ENCODE data around the gene PRDM16.

Gene PRDM16

GRCh38 chr1:3170561-3171453 lies 101.8 kb downstream of the PRDM16 start:
- peak overlapping the region in 1 of 2 donors; percentile 52 for H3K9ac ChIP-seq (ENCODE audit: low read depth in 1 of 2, low read length in 2 of 2)
- peaks cover 17 to 18% of the 10 kb centered on the region in 2 donors for H3K4me1 ChIP-seq (ENCODE audit: control insufficient read depth in 2 of 2, insufficient read depth in 2 of 2, low read length in 2 of 2)
- peak overlapping the region; percentile 34 to 59 for H3K4me3 ChIP-seq (ENCODE audit: low read length in 2 of 2)
- no peaks in the 10 kb centered on the region for H3K36me3 ChIP-seq (ENCODE audit: control insufficient read depth in 2 of 2, insufficient read depth in 2 of 2, low read length in 2 of 2)
- H3K27me3 ChIP-seq (ENCODE audit: control insufficient read depth in 2 of 2, insufficient read depth in 2 of 2, low read length in 2 of 2), result no peaks in the 10 kb centered on the region
- H3K27ac ChIP-seq (ENCODE audit: low read depth in 2 of 2, low read length in 2 of 2), result peak overlapping the region; percentile 69 to 75
- H3K9me3 ChIP-seq (ENCODE audit: control insufficient read depth in 2 of 2, low read length in 2 of 2), result no peaks in the 10 kb centered on the region

- peak overlapping the region in 1 of 2 donors; percentile 52 for H3K9ac ChIP-seq (ENCODE audit: low read depth in 1 of 2, low read length in 2 of 2)
- no peaks in the 10 kb centered on the region for H3K27me3 ChIP-seq (ENCODE audit: control insufficient read depth in 2 of 2, insufficient read depth in 2 of 2, low read length in 2 of 2)
- H3K9me3 ChIP-seq (ENCODE audit: control insufficient read depth in 2 of 2, low read length in 2 of 2), result no peaks in the 10 kb centered on the region
- peaks cover 17 to 18% of the 10 kb centered on the region in 2 donors for H3K4me1 ChIP-seq (ENCODE audit: control insufficient read depth in 2 of 2, insufficient read depth in 2 of 2, low read length in 2 of 2)
- no peak overlapping the region for H3K4me3 ChIP-seq (ENCODE audit: low read length in 2 of 2)
- H3K36me3 ChIP-seq (ENCODE audit: control insufficient read depth in 2 of 2, insufficient read depth in 2 of 2, low read length in 2 of 2), result no peaks in the 10 kb centered on the region
- H3K27ac ChIP-seq (ENCODE audit: low read depth in 2 of 2, low read length in 2 of 2), result no peak overlapping the region
Observed at GRCh38 chr1:3171761-3172160, 102.8 kb downstream of the PRDM16 start.

GRCh38 chr1:3172431-3173380 lies 103.7 kb downstream of the PRDM16 start:
- H3K9me3 ChIP-seq (ENCODE audit: control insufficient read depth in 2 of 2, low read length in 2 of 2), result no peaks in the 10 kb centered on the region
- no peaks in the 10 kb centered on the region for H3K36me3 ChIP-seq (ENCODE audit: control insufficient read depth in 2 of 2, insufficient read depth in 2 of 2, low read length in 2 of 2)
- H3K27me3 ChIP-seq (ENCODE audit: control insufficient read depth in 2 of 2, insufficient read depth in 2 of 2, low read length in 2 of 2), result no peaks in the 10 kb centered on the region
- no peak overlapping the region for H3K9ac ChIP-seq (ENCODE audit: low read depth in 1 of 2, low read length in 2 of 2)
- H3K4me3 ChIP-seq (ENCODE audit: low read length in 2 of 2), result no peak overlapping the region
- H3K4me1 ChIP-seq (ENCODE audit: control insufficient read depth in 2 of 2, insufficient read depth in 2 of 2, low read length in 2 of 2), result peaks cover 17 to 18% of the 10 kb centered on the region in 2 donors
- no peak overlapping the region for H3K27ac ChIP-seq (ENCODE audit: low read depth in 2 of 2, low read length in 2 of 2)

- Histone ChIP-seq H3K4me3 (ENCODE audit: low read length in 2 of 2) (no peak overlapping the region), H3K9ac (ENCODE audit: low read depth in 1 of 2, low read length in 2 of 2) (no peak overlapping the region), H3K4me1 (ENCODE audit: control insufficient read depth in 2 of 2, insufficient read depth in 2 of 2, low read length in 2 of 2) (peaks cover 17 to 18% of the 10 kb centered on the region in 2 donors)
Observed at GRCh38 chr1:3173381-3173980, 104.5 kb downstream of the PRDM16 start.

GRCh38 chr1:3174487-3175247 lies 105.7 kb downstream of the PRDM16 start:
- H3K4me1 ChIP-seq (ENCODE audit: control insufficient read depth in 2 of 2, insufficient read depth in 2 of 2, low read length in 2 of 2), result peaks cover 17 to 18% of the 10 kb centered on the region in 2 donors
- H3K9ac ChIP-seq (ENCODE audit: low read depth in 1 of 2, low read length in 2 of 2), result no peak overlapping the region
- H3K4me3 ChIP-seq (ENCODE audit: low read length in 2 of 2), result no peak overlapping the region
- no peaks in the 10 kb centered on the region for H3K9me3 ChIP-seq (ENCODE audit: control insufficient read depth in 2 of 2, low read length in 2 of 2)
- H3K27ac ChIP-seq (ENCODE audit: low read depth in 2 of 2, low read length in 2 of 2), result no peak overlapping the region
- H3K27me3 ChIP-seq (ENCODE audit: control insufficient read depth in 2 of 2, insufficient read depth in 2 of 2, low read length in 2 of 2), result no peaks in the 10 kb centered on the region
- no peaks in the 10 kb centered on the region for H3K36me3 ChIP-seq (ENCODE audit: control insufficient read depth in 2 of 2, insufficient read depth in 2 of 2, low read length in 2 of 2)

More at GRCh38 chr1:3173381-3173980, 104.5 kb downstream of the PRDM16 start:
- Histone ChIP-seq H3K27ac (ENCODE audit: low read depth in 2 of 2, low read length in 2 of 2) (no peak overlapping the region), H3K9me3 (ENCODE audit: control insufficient read depth in 2 of 2, low read length in 2 of 2) (no peaks in the 10 kb centered on the region), H3K36me3 (ENCODE audit: control insufficient read depth in 2 of 2, insufficient read depth in 2 of 2, low read length in 2 of 2) (no peaks in the 10 kb centered on the region), H3K27me3 (ENCODE audit: control insufficient read depth in 2 of 2, insufficient read depth in 2 of 2, low read length in 2 of 2) (no peaks in the 10 kb centered on the region)

GRCh38 chr1:3175486-3175885 lies 106.5 kb downstream of the PRDM16 start:
- H3K9ac ChIP-seq (ENCODE audit: low read depth in 1 of 2, low read length in 2 of 2), result no peak overlapping the region
- no peaks in the 10 kb centered on the region for H3K27me3 ChIP-seq (ENCODE audit: control insufficient read depth in 2 of 2, insufficient read depth in 2 of 2, low read length in 2 of 2)
- no peaks in the 10 kb centered on the region for H3K9me3 ChIP-seq (ENCODE audit: control insufficient read depth in 2 of 2, low read length in 2 of 2)
- no peak overlapping the region for H3K27ac ChIP-seq (ENCODE audit: low read depth in 2 of 2, low read length in 2 of 2)
- H3K4me1 ChIP-seq (ENCODE audit: control insufficient read depth in 2 of 2, insufficient read depth in 2 of 2, low read length in 2 of 2), result peaks cover 13 to 14% of the 10 kb centered on the region in 2 donors
- H3K36me3 ChIP-seq (ENCODE audit: control insufficient read depth in 2 of 2, insufficient read depth in 2 of 2, low read length in 2 of 2), result no peaks in the 10 kb centered on the region
- H3K4me3 ChIP-seq (ENCODE audit: low read length in 2 of 2), result no peak overlapping the region

- Histone ChIP-seq H3K4me3 (ENCODE audit: low read length in 2 of 2) (no peak overlapping the region), H3K9ac (ENCODE audit: low read depth in 1 of 2, low read length in 2 of 2) (no peak overlapping the region), H3K36me3 (ENCODE audit: control insufficient read depth in 2 of 2, insufficient read depth in 2 of 2, low read length in 2 of 2) (no peaks in the 10 kb centered on the region), H3K27ac (ENCODE audit: low read depth in 2 of 2, low read length in 2 of 2) (no peak overlapping the region), H3K4me1 (ENCODE audit: control insufficient read depth in 2 of 2, insufficient read depth in 2 of 2, low read length in 2 of 2) (peaks cover 9 to 14% of the 10 kb centered on the region in 2 donors), H3K9me3 (ENCODE audit: control insufficient read depth in 2 of 2, low read length in 2 of 2) (no peaks in the 10 kb centered on the region), H3K27me3 (ENCODE audit: control insufficient read depth in 2 of 2, insufficient read depth in 2 of 2, low read length in 2 of 2) (no peaks in the 10 kb centered on the region)
Observed at GRCh38 chr1:3176028-3176427, 107.0 kb downstream of the PRDM16 start.

GRCh38 chr1:3176820-3177219 lies 107.8 kb downstream of the PRDM16 start:
- H3K27me3 ChIP-seq (ENCODE audit: control insufficient read depth in 2 of 2, insufficient read depth in 2 of 2, low read length in 2 of 2), result no peaks in the 10 kb centered on the region
- no peaks in the 10 kb centered on the region for H3K36me3 ChIP-seq (ENCODE audit: control insufficient read depth in 2 of 2, insufficient read depth in 2 of 2, low read length in 2 of 2)
- H3K9me3 ChIP-seq (ENCODE audit: control insufficient read depth in 2 of 2, low read length in 2 of 2), result no peaks in the 10 kb centered on the region
- no peak overlapping the region for H3K9ac ChIP-seq (ENCODE audit: low read depth in 1 of 2, low read length in 2 of 2)
- no peak overlapping the region for H3K27ac ChIP-seq (ENCODE audit: low read depth in 2 of 2, low read length in 2 of 2)
- peaks cover 3 to 10% of the 10 kb centered on the region in 2 donors for H3K4me1 ChIP-seq (ENCODE audit: control insufficient read depth in 2 of 2, insufficient read depth in 2 of 2, low read length in 2 of 2)
- H3K4me3 ChIP-seq (ENCODE audit: low read length in 2 of 2), result no peak overlapping the region

- Histone ChIP-seq H3K36me3 (ENCODE audit: control insufficient read depth in 2 of 2, insufficient read depth in 2 of 2, low read length in 2 of 2) (no peaks in the 10 kb centered on the region), H3K27me3 (ENCODE audit: control insufficient read depth in 2 of 2, insufficient read depth in 2 of 2, low read length in 2 of 2) (no peaks in the 10 kb centered on the region), H3K9ac (ENCODE audit: low read depth in 1 of 2, low read length in 2 of 2) (no peak overlapping the region), H3K4me3 (ENCODE audit: low read length in 2 of 2) (no peak overlapping the region), H3K27ac (ENCODE audit: low read depth in 2 of 2, low read length in 2 of 2) (no peak overlapping the region), H3K9me3 (ENCODE audit: control insufficient read depth in 2 of 2, low read length in 2 of 2) (no peaks in the 10 kb centered on the region), H3K4me1 (ENCODE audit: control insufficient read depth in 2 of 2, insufficient read depth in 2 of 2, low read length in 2 of 2) (peaks cover 3 to 10% of the 10 kb centered on the region in 2 donors)
Observed at GRCh38 chr1:3178279-3178678, 109.3 kb downstream of the PRDM16 start.

All from mucosa of rectum (tissue), 2 donors.